GM19467 (cell line): ENCODE measurements around the gene BOLA1.
"Not testable (repeated sequence)": the region's sequence is repeated elsewhere in the genome, so short reads cannot be mapped to it uniquely, and the experiment has no call there.

ENCODE experiments used
- ATAC-seq: cut with Tn5 transposase; IDR thresholded peaks from one replicate; pipeline ENCODE4 v1.9.1; 2021; ENCODE audit warnings: mild to moderate bottlenecking, moderate library complexity; ENCODE audit not compliant: unreplicated experiment

BOLA1 gene

DNA sequence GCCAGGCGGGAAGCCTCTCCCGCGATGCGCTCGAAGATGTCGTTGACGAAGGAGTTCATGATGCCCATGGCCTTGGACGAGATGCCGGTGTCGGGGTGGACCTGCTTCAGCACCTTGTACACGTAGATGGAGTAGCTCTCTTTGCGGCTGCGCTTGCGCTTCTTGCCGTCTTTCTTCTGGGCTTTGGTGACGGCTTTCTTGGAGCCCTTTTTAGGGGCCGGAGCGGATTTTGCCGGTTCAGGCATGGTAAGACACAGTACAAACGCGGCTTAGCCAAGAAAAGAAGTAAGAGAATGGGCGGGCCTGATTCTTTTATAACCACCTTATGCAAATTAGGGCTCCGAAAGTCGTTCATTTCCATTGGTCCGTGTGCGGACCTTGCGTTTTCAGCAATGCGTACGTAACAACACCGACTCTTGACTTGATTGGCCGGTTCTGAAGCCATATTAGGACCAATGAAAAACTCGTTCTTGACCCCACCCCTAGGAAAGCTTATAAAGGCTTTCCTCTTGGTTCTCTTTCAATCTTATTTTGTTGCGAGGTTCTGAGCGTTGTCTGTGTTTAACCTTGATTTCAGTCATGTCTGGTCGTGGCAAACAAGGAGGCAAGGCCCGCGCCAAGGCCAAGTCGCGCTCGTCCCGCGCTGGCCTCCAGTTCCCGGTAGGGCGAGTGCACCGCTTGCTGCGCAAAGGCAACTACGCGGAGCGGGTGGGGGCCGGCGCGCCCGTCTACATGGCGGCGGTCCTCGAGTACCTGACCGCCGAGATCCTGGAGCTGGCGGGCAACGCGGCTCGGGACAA is 12.8 kb upstream of the BOLA1 start:
- ATAC-seq, result peak; percentile 50

DNA sequence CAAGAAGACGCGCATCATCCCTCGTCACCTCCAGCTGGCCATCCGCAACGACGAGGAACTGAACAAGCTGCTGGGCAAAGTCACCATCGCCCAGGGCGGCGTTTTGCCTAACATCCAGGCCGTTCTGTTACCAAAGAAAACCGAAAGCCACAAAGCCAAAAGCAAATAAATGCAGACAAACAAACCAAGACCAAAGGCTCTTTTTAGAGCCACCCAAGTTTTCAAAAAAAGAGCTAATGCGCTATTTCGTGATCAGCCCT is 12.2 kb upstream of the BOLA1 start:
- ATAC-seq, result not testable (repeated sequence)

DNA sequence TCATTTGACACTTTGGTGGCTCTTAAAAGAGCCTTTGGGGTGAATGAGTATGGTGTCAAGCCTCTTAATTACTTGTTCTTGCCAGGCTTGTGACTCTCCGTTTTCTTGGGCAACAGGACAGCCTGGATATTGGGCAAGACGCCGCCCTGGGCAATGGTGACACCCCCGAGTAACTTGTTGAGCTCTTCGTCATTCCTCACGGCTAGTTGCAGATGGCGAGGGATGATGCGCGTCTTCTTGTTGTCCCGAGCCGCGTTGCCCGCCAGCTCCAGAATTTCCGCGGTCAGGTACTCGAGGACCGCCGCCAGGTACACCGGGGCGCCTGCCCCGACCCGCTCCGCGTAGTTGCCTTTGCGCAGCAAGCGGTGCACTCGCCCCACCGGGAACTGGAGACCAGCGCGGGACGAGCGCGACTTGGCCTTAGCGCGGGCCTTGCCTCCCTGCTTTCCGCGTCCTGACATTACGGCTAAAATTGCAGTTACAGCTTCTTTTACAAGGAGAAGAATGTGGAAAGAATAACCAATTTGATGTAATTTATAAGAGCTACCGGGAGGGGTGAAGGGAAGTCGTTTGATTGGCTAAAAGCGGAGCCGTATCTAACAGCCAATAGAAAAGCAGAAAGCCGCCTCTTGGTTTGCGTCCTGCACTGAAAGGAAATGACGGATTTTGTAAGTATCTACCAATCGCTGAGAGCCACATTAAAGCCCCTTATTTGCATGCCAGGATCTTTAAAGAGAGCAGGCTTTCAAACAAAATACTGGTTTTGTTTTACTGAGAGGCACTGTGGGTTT is 11.7 kb upstream of the BOLA1 start:
- ATAC-seq, result peak; percentile 41

DNA sequence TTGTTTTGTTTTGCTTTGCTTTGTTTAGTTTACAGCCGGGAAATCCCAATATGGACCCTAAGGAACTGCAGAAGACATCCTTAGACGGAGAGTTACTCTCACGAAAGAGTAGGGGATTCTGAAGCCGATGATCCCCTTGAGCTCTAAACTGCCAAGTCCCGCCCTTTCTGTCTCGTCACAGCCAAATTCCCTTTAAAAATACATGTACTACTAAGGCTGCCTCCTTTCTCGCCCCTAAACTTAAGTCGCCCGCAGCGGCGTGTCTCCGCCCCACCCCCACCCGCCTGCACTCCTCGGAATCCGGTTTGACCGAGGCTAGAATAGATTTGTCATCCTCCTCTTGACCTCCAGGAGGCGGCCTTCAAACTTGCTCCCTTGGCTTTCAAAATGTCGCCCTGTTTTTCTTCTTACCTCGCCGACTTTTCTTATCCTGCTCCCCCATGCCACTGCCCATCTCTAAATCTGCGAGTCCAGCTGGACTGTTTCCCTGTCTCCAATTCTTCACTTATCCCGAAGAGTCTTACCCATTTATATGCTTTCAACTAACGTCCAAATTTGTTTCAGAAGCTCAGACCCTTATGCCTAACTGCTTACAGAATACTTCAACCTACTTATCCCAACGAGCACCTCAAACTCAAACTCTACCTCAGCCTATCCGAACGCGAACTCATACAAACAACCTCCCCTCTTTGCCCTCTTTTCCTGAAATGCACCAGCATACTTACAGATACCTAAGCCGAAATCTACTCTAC is 10.9 kb upstream of the BOLA1 start:
- ATAC-seq, result peak; percentile 18

DNA sequence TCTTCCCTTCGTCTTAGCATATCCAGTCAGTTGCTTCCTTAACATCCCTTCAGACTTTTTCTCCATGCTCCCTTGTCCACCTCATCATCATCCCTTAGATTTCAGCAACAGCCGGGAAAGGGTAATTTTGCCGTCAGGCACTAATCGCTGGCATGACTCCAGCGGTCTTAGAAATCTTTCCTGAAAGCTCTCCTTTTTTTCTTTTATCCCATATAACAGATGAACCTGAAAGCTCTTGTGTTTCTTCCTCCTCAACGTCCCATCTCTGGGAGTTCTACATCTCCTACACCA is 10.4 kb upstream of the BOLA1 start:
- ATAC-seq, result no peak

DNA sequence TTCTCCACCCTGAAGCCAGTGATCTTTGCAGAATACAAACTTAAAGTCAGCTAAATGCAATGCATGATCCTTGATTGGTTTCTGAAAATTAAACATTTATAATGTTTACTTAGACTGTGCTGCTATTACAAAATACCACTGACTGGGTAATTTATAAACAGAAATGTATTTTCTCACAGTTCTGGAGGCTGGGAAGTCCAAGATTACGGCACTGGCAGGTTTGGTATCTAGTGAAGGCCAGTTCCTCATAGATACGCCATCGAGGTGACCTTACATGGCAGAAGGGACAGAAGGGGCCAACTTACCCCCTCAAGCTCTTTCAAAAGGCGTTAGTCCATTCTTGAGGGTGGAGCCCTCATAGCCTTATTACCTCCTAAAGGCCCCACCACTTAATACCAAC is 2.8 kb upstream of the BOLA1 start:
- ATAC-seq, result no peak

DNA sequence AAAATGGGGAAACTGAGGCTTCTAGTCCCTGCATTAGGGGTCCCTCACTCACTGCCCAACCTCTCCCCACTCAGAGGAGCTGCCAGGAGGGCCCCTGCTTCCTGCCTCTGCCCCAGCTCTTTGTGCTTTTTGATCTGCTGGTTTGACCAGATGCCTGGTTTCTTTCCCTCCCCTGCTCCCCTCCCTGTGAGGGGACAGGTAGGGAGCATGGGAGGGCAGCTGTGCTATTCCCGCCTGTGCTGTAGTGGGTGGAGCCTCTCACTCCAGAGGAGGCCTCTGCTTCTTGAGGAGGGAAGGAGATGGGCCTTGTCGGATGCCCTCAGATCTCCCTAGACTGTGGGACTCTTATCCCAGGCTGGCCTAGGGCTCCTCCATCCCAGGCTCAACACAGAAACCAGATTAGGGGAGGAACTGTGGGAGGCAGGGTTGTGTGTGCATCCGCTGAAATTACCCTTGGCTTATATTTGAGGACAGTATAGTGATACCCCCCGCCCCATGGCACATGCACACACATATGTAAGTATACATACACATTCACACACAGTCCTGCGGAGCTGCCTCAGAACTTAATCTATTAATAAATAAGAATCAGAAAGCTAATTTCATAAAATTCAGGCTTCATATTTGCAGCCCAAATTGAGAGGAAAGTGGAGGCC is 4.6 kb downstream of the BOLA1 start:
- ATAC-seq, result no peak

DNA sequence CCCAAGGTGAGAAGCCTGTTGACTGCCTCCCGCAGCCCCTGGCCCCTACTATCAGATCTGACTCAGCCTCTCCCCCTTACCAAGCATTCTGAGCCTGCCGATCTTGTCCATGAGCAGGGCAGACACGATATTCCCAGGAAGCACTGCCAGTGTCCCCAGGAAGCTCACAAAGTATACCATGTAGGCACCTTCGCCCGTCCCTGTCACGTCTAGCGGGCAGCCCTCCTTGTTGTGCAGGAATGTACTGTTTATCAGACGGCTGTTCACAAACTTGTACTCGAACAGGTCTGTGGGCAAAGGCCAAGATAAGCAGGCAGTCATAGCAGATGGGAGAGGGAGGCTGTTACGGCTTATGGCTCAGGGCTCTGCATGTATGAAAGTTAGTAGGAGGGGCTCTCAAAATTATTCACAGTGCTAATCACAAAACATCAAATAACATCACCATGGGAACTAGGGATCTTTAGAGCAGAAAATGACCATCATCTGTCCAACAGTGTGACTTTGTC is 7.3 kb downstream of the BOLA1 start:
- ATAC-seq, result no peak

DNA sequence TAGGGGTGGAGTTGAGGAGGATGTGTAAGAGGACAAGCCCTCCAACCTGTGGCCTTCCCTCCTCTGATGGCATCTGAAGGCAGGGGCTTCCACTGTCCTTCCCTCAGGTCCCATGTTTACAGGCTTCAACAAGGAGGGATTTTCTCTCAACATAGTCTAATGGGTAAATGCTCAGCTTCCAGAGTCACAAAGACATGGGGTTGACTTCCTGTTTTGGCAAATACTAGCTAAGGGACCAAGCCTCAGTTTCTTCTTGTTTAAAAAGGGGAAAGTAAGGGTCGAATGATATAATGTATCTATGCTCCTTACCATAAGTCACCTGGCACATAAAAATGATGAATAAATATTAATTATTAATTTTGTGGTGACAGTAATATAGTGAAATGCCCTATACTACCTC is 15.2 kb downstream of the BOLA1 start:
- ATAC-seq, result no peak

DNA sequence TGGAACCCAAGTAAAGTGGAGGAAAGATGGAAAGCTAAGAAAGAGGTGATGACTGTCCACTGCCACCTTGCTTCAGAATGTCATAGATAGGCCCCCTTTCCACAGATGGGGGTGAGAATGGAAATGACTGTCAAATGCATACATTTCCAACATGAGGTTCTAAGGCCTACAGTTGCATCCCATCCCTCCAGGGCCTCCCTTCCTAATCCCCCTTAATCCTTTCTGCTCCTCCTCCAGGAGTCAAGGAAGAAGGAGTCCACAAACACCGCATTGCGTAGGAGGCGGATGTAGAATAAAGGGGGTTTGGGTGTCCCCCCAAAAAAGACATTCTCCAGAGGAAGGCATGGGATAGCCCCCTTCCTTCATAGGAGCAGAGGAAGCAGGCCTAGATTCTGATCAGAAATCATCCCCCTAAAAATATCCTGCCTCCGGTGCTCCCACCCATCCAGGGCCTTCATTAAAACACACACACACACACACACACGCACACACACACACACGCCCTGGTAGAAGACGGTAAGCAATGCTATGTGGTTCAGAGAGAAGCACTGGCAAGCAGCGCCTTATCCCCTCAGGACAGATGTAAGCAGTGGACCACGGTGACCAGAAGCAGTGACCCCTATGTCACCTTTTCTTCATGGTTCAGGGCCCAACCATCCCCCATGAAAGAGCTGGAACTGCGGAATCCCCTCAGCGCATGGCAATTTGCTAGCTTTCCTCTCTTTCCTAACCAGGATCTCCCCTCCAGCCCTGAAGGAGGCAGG is 16.2 kb downstream of the BOLA1 start:
- no peak for ATAC-seq

DNA sequence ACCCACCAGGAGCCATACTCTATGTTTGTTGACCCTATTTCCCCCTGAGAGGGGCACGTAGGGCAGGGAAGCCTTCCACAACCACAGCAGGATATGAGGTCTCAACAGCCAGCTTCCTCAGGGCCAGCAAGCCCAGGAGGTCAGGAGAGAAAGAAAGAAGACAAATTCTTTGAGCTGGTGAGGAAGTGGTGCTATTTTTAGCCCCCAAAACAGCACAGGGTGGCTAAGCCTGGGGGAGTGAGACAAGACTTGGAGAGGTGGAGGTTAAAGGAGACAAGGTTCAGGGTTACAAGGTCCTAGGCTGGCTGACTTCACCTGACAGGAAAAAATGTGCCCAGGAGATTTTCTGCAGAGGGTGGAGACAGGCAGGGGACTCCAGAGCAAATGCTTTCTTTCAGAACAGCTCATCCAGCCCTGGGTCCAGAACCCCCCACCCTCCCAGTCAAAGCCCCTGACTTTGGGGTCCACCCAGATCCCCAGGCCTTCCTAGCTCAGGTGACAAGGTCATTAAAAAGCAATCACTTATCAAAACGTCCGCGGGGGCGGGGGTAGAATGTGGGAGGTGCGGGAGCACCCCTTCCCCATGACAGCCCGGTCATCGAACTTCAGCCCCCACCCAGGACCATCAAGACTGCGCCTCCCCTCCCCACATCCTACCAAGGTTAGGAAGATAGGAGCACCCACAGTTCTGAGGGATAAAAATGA is 17.0 kb downstream of the BOLA1 start:
- ATAC-seq, result no peak

DNA sequence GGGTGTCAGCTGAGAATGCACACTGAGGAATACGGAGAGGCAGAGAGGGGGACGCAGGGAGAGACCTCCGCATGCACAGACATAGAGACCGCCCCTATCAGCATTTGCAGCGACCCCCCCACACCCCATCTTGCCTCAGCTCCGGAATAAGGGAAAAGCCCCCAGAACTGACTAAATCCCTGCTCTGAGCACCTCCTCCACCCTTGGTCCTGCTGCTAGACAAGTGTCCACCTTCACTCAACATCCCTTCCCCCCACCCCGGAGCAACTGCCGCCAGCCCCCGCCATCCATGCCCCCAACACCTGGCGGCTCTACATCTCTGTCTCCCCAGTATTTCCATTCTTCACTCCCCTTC is 17.5 kb downstream of the BOLA1 start:
- no peak for ATAC-seq

DNA sequence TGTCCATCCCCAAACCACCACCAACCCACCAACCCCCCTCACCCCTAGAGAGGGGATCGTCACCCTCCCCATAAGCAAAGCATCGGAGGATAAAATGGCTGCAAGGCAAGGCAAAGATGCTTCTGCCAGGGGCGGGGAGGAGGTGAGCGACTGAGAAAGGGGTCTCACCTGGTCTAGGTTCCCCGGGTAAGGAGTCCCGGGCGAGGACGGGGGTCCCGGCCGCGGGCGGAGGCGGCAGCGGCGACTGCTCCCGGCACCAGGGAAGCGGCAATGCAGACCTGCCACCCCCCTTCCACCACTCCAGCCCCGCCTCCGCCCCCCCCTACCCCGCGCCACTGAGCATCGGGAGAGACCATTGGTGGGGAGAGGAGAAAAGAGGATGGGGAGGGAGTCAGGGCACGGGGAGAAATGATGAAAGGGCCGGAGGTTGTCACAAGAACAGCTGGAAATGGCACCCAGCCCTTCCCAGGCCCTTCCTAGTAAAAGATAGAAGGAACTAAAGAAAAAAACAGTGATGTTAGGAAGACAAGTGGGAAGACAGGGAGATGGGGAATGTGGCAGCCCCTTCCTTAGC is 18.3 kb downstream of the BOLA1 start, which contains the start of gene SV2A:
TSS of gene SV2A (minus strand) at position 274 of the 574 bp plus-strand sequence. CDS start 4,004 bp downstream, outside the sequence.
- no peak for ATAC-seq

DNA sequence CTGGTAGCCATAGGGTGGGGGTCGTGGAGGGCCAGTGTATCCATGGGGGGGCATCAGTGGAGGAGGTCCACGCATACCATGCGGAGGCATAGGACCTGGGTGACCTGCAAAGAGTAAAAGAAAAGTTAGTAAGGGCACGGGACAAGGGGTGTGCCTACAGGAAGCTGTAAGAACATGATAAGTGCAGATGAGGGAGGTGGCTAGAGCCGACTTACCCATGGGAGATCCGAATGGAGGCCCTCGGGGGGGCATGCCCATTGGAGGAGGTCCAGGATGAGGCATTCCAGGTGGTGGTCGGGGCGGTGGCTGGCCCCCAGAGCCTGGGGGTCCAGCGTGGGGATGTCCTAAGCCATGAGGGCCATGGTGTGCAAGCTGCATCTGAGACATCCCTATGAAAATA is 24.3 kb downstream of the BOLA1 start:
- ATAC-seq, result no peak

DNA sequence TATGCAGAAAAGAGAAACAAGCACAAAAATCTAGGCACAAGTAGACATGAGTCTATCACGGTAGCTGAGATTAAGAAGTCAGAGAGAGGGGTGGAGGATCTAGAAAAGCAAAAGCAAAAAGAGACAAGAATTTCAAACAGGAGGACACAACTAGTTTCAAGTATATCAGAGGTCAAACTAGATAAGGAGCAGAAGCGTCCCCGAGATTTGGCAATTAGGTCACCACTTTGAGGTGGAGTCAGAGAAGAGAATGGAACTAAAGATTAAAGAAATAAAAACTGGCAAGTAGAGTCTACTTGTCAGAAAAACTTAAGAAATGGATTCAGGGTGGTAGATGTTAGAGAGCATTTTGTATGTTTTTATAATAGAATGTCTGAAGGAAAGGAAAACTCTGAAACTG is 26.0 kb downstream of the BOLA1 start:
- no peak for ATAC-seq

DNA sequence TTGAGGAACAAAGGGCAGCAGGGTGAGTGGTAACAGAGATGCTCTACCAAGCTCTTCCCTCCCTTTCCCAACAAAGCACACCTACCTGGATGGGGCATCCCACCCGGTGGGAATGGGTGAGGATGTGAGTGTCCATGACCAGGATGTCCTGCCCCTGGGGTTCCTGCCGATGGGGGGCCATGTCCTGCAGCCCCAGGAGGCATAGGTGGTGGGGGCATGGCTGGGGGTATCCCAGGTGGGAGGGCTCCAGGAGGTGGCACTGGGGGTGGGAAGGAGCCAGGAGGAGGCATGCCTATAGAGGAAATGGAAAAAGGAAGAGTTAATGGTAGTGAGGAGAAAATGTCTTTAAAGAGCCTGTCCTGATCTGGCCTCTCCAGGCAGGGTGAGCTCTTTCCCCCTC is 26.4 kb downstream of the BOLA1 start:
- ATAC-seq, result no peak

DNA sequence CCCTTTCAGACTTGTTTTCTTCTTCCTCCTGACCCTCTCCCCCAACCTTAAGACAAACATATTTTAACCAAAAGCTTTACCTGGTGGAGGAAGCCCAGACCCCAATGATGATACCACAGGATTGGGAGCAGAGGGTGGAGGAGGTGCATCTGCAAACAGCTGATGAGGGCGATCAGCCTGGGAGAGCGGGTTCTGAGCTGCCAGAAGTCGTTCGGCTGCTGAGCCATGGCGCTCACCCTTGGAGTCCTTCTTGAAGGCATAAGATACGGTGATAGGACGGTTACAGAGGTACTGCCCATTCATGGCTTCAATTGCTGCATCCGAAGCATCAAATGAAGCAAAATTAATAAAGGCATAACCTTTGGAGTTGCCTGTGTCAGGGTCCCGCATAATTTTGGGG is 26.9 kb downstream of the BOLA1 start:
- ATAC-seq, result no peak

DNA sequence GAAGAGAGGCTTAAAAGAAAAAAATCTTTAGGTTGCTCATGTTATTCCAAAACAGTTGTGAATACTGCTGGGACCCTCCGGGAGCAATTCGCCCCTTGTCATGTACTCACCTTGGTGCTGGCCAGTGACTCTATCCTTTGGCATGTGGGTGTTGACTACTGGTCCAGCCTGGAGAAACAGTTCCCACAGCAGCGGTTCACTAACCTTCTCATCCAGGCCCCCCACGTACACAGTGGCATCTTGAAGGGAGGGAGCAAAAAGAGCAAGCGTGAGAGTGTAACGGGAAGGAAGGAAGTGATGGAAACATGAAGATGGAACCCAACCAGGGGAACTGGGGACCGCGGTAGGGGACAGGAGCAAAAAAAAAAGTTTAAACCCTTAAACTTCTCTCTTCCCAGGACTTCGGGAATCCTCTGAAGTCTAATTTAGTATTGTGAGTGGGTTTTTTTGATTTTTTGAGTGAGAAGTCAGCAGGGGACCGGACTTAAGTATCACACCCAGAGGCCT is 27.7 kb downstream of the BOLA1 start:
- ATAC-seq, result no peak
